Loucy (cell line): ENCODE results near the gene ACVR1B.

ENCODE experiments used
- H2AFZ ChIP-seq: fragments of 200-600 bp; sonication (generic); 2 replicates; pipeline ENCODE4 v1.6.0; 2016; ENCODE audit warnings: antibody characterized with exemption, mild to moderate bottlenecking, low read length, moderate library complexity
- H3F3A ChIP-seq: fragments of 200-600 bp; 2 replicates; pipeline ENCODE4 v1.6.0; 2016; ENCODE audit warnings: antibody characterized with exemption, low read depth, mild to moderate bottlenecking
- H3K27me3 ChIP-seq: fragments of 200-600 bp; sonication (generic); 2 replicates; pipeline ENCODE4 v1.6.1; 2014; ENCODE audit warnings: low read length, mild to moderate bottlenecking; ENCODE audit not compliant: insufficient read depth, poor library complexity, severe bottlenecking
- H3K36me3 ChIP-seq: fragments of 200-600 bp; sonication (generic); 2 replicates; pipeline ENCODE4 v1.6.1; 2016; ENCODE audit warnings: low read length; ENCODE audit not compliant: insufficient read depth
- H3K4me1 ChIP-seq: fragments of 200-600 bp; sonication (generic); 2 replicates; pipeline ENCODE4 v1.5.1; 2014; ENCODE audit warnings: low read length, mild to moderate bottlenecking; ENCODE audit not compliant: insufficient read depth, poor library complexity, severe bottlenecking
- H3K4me2 ChIP-seq: fragments of 200-600 bp; sonication (generic); 2 replicates; pipeline ENCODE4 v1.6.0; 2014; ENCODE audit warnings: antibody characterized with exemption, low read length, low read depth, mild to moderate bottlenecking; ENCODE audit not compliant: poor library complexity, severe bottlenecking
- H3K4me3 ChIP-seq: fragments of 200-600 bp; sonication (generic); 2 replicates; pipeline ENCODE4 v1.5.1; 2014; ENCODE audit warnings: low read length, mild to moderate bottlenecking, mixed read lengths; ENCODE audit not compliant: poor library complexity, severe bottlenecking
- H3K79me2 ChIP-seq: fragments of 200-600 bp; sonication (generic); 2 replicates; pipeline ENCODE4 v1.6.1; 2014; ENCODE audit warnings: low read length; ENCODE audit not compliant: insufficient read depth
- H3K9ac ChIP-seq: fragments of 200-600 bp; sonication (generic); 2 replicates; pipeline ENCODE4 v1.6.0; 2014; ENCODE audit warnings: mild to moderate bottlenecking, low read depth, low read length, moderate library complexity; ENCODE audit not compliant: poor library complexity, severe bottlenecking
- H3K9me2 ChIP-seq: fragments of 200-600 bp; sonication (generic); replicated peaks from 2 replicates; pipeline ENCODE4 v1.6.1; 2016; ENCODE audit warnings: low read depth, low read length, mixed read lengths
- H3K9me3 ChIP-seq: fragments of 200-600 bp; sonication (generic); 2 replicates; pipeline ENCODE4 v1.6.1; 2014; ENCODE audit warnings: mild to moderate bottlenecking, antibody characterized with exemption, low read length, low read depth; ENCODE audit not compliant: insufficient read depth
- H4K20me1 ChIP-seq: fragments of 200-600 bp; sonication (generic); 2 replicates; pipeline ENCODE4 v1.6.0; 2014; ENCODE audit warnings: antibody characterized with exemption, low read length, mild to moderate bottlenecking; ENCODE audit not compliant: insufficient read depth, poor library complexity, severe bottlenecking
- EZH2phosphoT487 ChIP-seq: fragments of 200-600 bp; IDR thresholded peaks from 2 replicates; pipeline ENCODE4 v1.6.1; 2018; ENCODE audit warnings: antibody characterized with exemption, mild to moderate bottlenecking, moderate library complexity, borderline replicate concordance
- TF ChIP-seq, protein P1 (sequence below): fragments of 200-600 bp; sonication (generic); conservative IDR thresholded peaks from 2 replicates; pipeline ENCODE4 v1.5.1; 2014; ENCODE audit warnings: mild to moderate bottlenecking, antibody characterized with exemption, low read length

The ACVR1B gene

DNA sequence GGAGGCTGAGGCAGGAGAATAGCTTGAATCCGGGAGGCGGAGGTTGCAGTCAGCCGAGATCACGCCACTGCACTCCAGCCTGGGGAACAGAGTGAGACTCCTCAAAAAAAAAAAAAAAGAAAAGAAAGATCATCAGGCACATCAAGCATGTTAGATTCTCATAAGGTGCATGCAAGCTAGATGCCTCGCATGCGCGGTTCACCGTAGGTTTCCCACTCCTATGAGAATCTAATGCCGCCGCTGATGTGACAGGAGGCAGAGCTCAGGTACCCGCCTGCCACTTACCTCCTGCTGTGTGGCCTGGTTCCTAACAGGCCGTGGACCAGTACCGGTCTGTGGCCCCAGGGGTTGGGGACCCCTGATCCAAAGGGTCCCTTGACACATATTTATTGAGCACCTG is 7.0 kb downstream of the ACVR1B start:
- no peak for TF ChIP-seq EZH2phosphoT487
- TF ChIP-seq, protein P1, sequence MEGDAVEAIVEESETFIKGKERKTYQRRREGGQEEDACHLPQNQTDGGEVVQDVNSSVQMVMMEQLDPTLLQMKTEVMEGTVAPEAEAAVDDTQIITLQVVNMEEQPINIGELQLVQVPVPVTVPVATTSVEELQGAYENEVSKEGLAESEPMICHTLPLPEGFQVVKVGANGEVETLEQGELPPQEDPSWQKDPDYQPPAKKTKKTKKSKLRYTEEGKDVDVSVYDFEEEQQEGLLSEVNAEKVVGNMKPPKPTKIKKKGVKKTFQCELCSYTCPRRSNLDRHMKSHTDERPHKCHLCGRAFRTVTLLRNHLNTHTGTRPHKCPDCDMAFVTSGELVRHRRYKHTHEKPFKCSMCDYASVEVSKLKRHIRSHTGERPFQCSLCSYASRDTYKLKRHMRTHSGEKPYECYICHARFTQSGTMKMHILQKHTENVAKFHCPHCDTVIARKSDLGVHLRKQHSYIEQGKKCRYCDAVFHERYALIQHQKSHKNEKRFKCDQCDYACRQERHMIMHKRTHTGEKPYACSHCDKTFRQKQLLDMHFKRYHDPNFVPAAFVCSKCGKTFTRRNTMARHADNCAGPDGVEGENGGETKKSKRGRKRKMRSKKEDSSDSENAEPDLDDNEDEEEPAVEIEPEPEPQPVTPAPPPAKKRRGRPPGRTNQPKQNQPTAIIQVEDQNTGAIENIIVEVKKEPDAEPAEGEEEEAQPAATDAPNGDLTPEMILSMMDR: no peak
- Histone ChIP-seq H3K36me3 (peaks cover 7% of the 10 kb centered on the region), H3K79me2 (peaks cover 99% of the 10 kb centered on the region), H2AFZ (no peak overlapping the region), H3K4me2 (no peak overlapping the region), H3K9ac (no peak overlapping the region), H3F3A (no peaks in the 10 kb centered on the region), H3K4me3 (no peak overlapping the region), H3K4me1 (peaks cover 58% of the 10 kb centered on the region), H4K20me1 (peaks cover 34% of the 10 kb centered on the region), H3K9me3 (no peaks in the 10 kb centered on the region), H3K9me2 (no peaks in the 10 kb centered on the region), H3K27me3 (no peaks in the 10 kb centered on the region)

DNA sequence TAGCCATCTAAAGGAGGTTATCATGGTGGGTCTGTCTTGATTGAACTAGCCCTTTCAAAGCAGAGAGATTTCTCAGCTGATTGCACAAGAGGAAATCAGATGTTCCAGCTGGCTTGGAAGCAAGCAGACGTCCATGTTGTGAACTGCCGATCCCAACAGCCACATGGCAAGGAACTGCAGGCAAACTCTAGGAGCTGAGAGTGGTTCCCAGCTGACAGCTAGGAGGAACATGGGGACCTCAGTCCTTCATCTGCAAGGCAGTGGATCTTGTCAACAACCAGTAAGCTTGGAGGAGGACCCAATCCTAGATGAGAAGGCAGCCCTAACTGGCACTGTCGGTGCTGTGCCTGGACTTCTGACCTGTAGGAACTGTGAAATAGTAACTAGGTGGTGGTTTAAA is 7.7 kb downstream of the ACVR1B start:
- TF ChIP-seq, protein P1: no peak
- TF ChIP-seq EZH2phosphoT487: no peak
- H3K4me3 ChIP-seq: no peak overlapping the region
- peaks cover 99% of the 10 kb centered on the region for H3K79me2 ChIP-seq
- H3K36me3 ChIP-seq: peaks cover 10% of the 10 kb centered on the region
- H3K27me3 ChIP-seq: no peaks in the 10 kb centered on the region
- no peak overlapping the region for H2AFZ ChIP-seq
- no peaks in the 10 kb centered on the region for H3F3A ChIP-seq
- peaks cover 37% of the 10 kb centered on the region for H4K20me1 ChIP-seq
- no peak overlapping the region for H3K9ac ChIP-seq
- H3K4me2 ChIP-seq: no peak overlapping the region
- peaks cover 52% of the 10 kb centered on the region for H3K4me1 ChIP-seq
- H3K9me3 ChIP-seq: no peaks in the 10 kb centered on the region
- no peaks in the 10 kb centered on the region for H3K9me2 ChIP-seq

DNA sequence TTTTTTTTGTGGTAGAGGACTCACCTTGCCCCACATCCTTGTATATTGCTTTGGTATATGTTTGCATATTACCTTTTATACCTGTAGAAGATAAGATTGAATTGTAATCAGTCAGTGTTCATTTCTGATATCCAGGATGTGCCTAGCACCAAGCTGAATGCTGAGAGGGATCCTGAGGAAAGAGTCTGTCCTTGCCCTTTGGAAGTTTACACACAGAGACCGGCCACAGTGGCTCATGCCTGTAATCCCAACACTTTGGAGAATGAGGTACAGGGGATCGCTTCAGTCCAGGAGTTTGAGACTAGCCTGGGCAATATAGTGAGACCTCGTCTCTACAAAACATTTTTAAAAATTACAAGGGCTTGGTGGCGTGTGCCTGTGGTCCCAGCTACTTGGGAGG is 8.4 kb downstream of the ACVR1B start:
- peaks cover 37% of the 10 kb centered on the region for H4K20me1 ChIP-seq
- peaks cover 99% of the 10 kb centered on the region for H3K79me2 ChIP-seq
- H3K27me3 ChIP-seq: no peaks in the 10 kb centered on the region
- H3K9ac ChIP-seq: no peak overlapping the region
- peaks cover 10% of the 10 kb centered on the region for H3K36me3 ChIP-seq
- no peak overlapping the region for H2AFZ ChIP-seq
- TF ChIP-seq, protein P1: no peak
- TF ChIP-seq EZH2phosphoT487: no peak
- H3F3A ChIP-seq: no peaks in the 10 kb centered on the region
- H3K4me3 ChIP-seq: no peak overlapping the region
- no peaks in the 10 kb centered on the region for H3K9me2 ChIP-seq
- H3K4me1 ChIP-seq: peaks cover 45% of the 10 kb centered on the region
- H3K4me2 ChIP-seq: no peak overlapping the region
- H3K9me3 ChIP-seq: no peaks in the 10 kb centered on the region
